ENCODE measurements around the gene TM4SF18. TPM values are rescaled to one million over a fixed set of nuclear protein-coding genes. Genes with fewer than 3 reads are reported as not detected.

TM4SF18 gene
- total and polyA plus RNA-seq, 5 donors: 2.9 to 6.1 (median 4.5) TPM

DNA sequence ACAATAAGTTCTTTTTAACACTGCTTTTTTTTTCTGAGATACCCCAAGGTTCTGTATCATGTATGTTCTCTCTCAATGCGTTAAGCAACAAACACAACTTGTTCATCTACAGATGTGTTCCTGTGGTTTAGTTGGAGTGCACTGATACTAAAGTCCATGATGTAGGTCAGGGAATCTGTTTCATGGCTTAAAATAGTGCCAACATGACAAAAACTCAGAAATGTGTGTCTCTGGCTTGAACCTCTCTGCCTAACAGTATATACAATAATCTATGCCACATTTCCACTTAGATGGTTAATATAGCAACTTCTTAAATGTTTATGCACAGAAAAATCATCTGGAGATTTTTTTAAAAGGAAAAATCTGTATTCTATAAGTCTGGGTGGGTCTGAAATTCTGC lies 51.1 kb downstream of the TM4SF18 start:
- no peak for ATAC-seq
- intact Hi-C loops (cut with DNase I): no loop called here
- WGBS: 95% methylated on average over 1 of the region's 1 CpG

DNA sequence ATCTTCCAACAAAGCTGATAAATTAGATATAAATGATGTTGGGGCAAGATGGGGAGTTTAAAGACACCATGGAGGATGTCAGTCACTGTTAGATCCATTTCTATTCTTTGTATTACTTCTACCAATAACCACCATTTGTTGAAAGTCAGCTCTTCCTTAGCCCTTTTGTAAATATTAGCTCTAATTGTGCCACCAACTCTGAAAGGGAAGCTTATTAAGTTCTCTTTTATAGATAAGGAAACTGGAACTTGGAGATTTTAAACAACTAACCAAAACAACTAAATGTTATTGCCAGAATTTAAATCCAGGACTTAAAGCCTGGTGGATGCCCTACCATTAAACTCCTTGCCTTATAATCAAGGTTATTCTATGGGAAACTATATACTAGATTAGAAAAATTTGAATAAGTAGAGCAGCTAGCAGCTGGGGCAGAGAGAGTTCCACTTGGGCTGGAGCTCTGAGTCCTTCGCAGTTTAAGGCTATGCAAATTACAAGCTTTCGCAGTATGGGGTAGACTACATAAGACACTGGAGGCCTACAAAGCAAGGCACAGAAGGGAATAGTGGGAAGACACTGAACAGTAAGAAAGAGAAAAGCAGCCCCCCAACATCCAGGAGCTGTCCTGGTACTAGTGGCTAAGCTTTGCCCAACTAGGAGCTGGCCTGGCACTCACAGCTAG lies 52.6 kb downstream of the TM4SF18 start:
- H3K4me3 ChIP-seq (ENCODE audit: low read length): no peak overlapping the region
- no peaks in the 10 kb centered on the region for H3K4me1 ChIP-seq (ENCODE audit: control insufficient read depth, insufficient read depth, low read length)
- no peak for DNase-seq
- no peak for ATAC-seq
- H3K27ac ChIP-seq (ENCODE audit: low read length): no peak overlapping the region
- no peaks in the 10 kb centered on the region for H3K27me3 ChIP-seq (ENCODE audit: control insufficient read depth, insufficient read depth)
- intact Hi-C loops (cut with DNase I): no loop called here
- WGBS: 93% methylated on average over 2 of the region's 2 CpGs
- H3K9me3 ChIP-seq (ENCODE audit: control insufficient read depth, low read length): no peaks in the 10 kb centered on the region

More for the DNA sequence above, 51.1 kb downstream of the TM4SF18 start:
- no peak overlapping the region for H3K4me3 ChIP-seq (ENCODE audit: low read length)
- no peak overlapping the region for H3K27ac ChIP-seq (ENCODE audit: low read length)
- no peaks in the 10 kb centered on the region for H3K9me3 ChIP-seq (ENCODE audit: control insufficient read depth, low read length)
- H3K27me3 ChIP-seq (ENCODE audit: control insufficient read depth, insufficient read depth): no peaks in the 10 kb centered on the region
- no peak for DNase-seq
- no peaks in the 10 kb centered on the region for H3K4me1 ChIP-seq (ENCODE audit: control insufficient read depth, insufficient read depth, low read length)

DNA sequence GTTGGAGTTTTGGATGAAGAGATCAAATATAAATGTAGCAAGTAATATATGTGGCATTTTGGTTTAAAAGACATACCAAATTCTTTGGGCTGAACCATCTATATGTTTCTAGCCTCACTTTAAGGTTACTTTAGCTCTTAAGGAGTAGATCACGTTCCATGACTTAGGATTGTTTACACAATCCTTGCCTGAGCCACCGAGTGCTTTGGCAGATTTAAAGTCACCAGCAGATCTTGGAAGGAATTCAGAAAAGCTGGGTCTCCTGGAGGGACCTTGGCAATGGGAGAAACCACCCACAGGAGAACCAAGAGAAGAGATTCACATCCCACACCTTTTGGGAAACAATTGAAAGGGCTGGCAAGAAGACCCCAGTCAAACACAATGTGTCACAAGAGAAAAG lies 54.5 kb downstream of the TM4SF18 start:
- ATAC-seq (no peak), DNase-seq (no peak)
- H3K4me3 ChIP-seq (ENCODE audit: low read length): no peak overlapping the region
- no peaks in the 10 kb centered on the region for H3K27me3 ChIP-seq (ENCODE audit: control insufficient read depth, insufficient read depth)
- H3K27ac ChIP-seq (ENCODE audit: low read length): no peak overlapping the region
- H3K9me3 ChIP-seq (ENCODE audit: control insufficient read depth, low read length): no peaks in the 10 kb centered on the region
- no peaks in the 10 kb centered on the region for H3K4me1 ChIP-seq (ENCODE audit: control insufficient read depth, insufficient read depth, low read length)
- WGBS: 70% methylated on average over 2 of the region's 2 CpGs
- intact Hi-C loops (cut with DNase I): loop anchor here in 2 of 4 donors (10.0 kb wide), 2 partner anchors 324 to 414 kb away; partner anchors contain the start of gene CPA3 (in 1 of the 2)

DNA sequence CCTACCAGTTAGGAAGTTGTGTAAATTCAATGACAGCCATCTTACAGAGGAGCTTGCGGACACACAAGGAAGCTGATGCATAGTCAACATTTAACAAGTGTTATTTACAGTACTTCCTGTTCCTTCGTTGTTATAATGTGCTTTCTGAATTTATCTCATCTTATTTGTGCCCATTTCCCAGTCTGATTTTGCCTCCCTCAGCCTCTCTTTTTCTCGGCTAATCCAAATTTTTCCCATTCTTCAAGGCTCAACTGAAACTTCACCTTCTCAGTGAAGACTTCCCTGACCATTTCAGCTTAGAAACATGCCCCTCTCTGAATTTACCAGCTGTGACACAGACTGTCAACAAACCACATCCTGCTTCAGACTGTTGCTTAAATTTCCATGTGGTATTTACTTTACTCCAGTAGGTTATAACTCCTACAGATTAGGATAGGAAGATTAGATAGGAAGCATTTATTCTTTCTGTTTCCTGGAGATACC lies 56.1 kb downstream of the TM4SF18 start:
- no peak overlapping the region for H3K27ac ChIP-seq (ENCODE audit: low read length)
- intact Hi-C loops (cut with DNase I): loop anchor here in 2 of 4 donors (10.0 kb wide), 2 partner anchors 323 to 413 kb away; partner anchors contain the start of gene CPA3 (in 1 of the 2)
- no peaks in the 10 kb centered on the region for H3K27me3 ChIP-seq (ENCODE audit: control insufficient read depth, insufficient read depth)
- 58% methylated on average over 3 of the region's 3 CpGs for WGBS
- H3K4me1 ChIP-seq (ENCODE audit: control insufficient read depth, insufficient read depth, low read length): no peaks in the 10 kb centered on the region
- H3K9me3 ChIP-seq (ENCODE audit: control insufficient read depth, low read length): no peaks in the 10 kb centered on the region
- ATAC-seq (peak in 1 of 2 donors; percentile 83), DNase-seq (no peak)
- no peak overlapping the region for H3K4me3 ChIP-seq (ENCODE audit: low read length)

DNA sequence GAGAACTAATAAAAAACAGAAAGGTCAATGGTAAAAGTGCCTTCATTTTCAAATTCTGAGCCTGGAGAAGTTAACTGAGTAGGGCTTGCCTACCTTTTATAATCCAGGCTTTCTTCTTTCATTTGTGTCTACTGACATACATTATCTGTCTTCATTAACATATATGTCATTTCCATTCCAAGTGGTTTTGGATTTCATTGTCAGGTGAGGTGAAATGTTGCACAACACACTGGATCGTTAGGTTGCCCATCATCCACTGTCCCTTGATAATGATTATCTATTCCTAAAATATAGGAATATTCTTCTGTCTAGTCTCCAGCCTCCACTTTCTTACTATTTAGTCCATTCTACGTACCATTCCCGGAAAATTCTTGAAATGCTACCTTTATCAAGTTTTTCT lies 56.8 kb downstream of the TM4SF18 start:
- Histone ChIP-seq H3K9me3 (ENCODE audit: control insufficient read depth, low read length) (no peaks in the 10 kb centered on the region), H3K4me1 (ENCODE audit: control insufficient read depth, insufficient read depth, low read length) (no peaks in the 10 kb centered on the region), H3K4me3 (ENCODE audit: low read length) (no peak overlapping the region), H3K27ac (ENCODE audit: low read length) (no peak overlapping the region), H3K27me3 (ENCODE audit: control insufficient read depth, insufficient read depth) (no peaks in the 10 kb centered on the region)
- intact Hi-C loops (cut with DNase I): loop anchor here in 2 of 4 donors (10.0 kb wide), 2 partner anchors 322 to 412 kb away; partner anchors contain the start of gene CPA3 (in 1 of the 2)
- 93% methylated on average over 3 of the region's 3 CpGs for WGBS
- ATAC-seq: no peak
- DNase-seq: no peak

DNA sequence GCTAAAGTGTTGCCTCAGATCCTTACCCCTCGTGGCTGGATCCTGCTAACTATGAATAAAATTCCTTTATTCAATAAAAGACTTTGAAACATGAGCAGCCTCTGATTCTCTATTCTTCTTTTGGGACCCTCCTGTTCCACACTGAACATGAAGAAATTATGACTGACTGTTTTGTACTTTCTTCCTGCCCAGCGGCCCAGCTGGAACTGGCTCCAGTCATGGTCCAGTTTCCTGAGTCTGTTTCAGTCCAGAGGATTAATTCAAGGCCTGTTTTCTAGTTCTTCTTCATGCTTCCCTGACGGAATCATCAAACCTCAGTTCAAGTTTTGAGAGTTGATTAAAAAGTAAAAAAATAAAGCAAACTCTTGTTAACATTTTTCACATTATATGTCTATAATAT lies 59.2 kb downstream of the TM4SF18 start:
- ATAC-seq (peak; percentile 39 to 55), DNase-seq (no peak)
- no peak overlapping the region for H3K4me3 ChIP-seq (ENCODE audit: low read length)
- WGBS: 50% methylated on average over 3 of the region's 3 CpGs
- H3K9me3 ChIP-seq (ENCODE audit: control insufficient read depth, low read length): no peaks in the 10 kb centered on the region
- intact Hi-C loops (cut with DNase I): loop anchor here in 3 of 4 donors (5.0 to 10.0 kb wide), 5 partner anchors 147 to 409 kb away; partner anchors contain the start of genes CPA3 (in 1 of the 3) and HPS3 (in 1 of the 3)
- no peak overlapping the region for H3K27ac ChIP-seq (ENCODE audit: low read length)
- H3K4me1 ChIP-seq (ENCODE audit: control insufficient read depth, insufficient read depth, low read length): no peaks in the 10 kb centered on the region
- no peaks in the 10 kb centered on the region for H3K27me3 ChIP-seq (ENCODE audit: control insufficient read depth, insufficient read depth)

DNA sequence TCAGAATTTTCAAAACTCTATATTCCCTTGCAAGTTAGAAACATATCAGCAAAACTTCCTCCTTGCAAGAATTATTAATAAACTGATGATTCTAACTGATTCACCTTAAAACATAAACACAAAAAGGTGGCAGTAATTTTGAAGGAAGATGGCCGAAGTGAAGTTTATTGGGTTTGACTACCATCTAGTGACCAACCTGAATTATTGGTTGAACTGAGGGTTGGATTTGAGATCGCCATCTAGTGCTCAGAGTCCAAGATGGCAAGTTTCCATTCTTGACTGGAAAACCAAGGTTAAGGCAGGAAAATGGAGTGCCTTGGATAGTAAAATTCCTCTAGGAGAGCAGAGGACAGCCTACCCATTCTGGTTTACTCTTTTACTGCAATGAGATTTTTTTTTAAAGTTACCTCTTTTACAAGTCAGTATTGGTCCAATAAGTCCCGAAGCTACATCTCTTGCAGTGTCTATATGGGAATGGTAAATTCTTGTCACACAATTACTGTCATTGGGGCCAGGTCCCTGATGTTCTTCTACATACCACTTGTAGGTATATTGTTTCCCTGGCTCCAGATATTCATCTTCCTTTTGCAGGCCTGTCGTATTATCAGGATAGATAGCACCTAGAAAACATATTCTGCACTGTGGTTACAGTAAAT lies 60.2 kb downstream of the TM4SF18 start:
- ATAC-seq (peak; percentile 78 to 82), DNase-seq (no peak)
- Histone ChIP-seq H3K27me3 (ENCODE audit: control insufficient read depth, insufficient read depth) (no peaks in the 10 kb centered on the region), H3K4me3 (ENCODE audit: low read length) (no peak overlapping the region), H3K9me3 (ENCODE audit: control insufficient read depth, low read length) (no peaks in the 10 kb centered on the region), H3K4me1 (ENCODE audit: control insufficient read depth, insufficient read depth, low read length) (no peaks in the 10 kb centered on the region), H3K27ac (ENCODE audit: low read length) (no peak overlapping the region)
- intact Hi-C loops (cut with DNase I): loop anchor here (2.0 to 10.0 kb wide), 8 partner anchors 146 to 408 kb away; partner anchors contain the start of genes CPA3 (in 1 of the 4) and HPS3 (in 1 of the 4)
- WGBS: 39% methylated on average over 4 of the region's 4 CpGs

DNA sequence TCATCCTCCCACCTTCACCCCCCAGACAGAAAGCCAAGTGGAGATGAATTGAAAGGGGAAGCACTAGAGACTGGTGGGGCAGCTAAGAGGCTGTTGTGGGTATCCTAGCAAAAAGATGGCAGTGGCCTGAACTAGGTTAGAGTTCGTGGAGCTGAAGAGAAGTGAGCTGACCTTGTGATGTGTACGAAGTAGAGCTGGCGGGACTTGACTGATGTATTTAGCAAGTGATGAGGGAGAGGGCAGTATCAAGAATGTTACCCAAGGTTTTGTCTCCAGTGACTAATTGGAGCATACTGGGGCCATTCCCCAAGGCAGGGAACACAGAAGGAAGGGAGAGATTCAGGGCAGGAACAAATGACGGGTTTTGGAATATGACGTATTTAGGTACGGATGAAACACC lies 61.8 kb downstream of the TM4SF18 start:
- no peak overlapping the region for H3K4me3 ChIP-seq (ENCODE audit: low read length)
- H3K9me3 ChIP-seq (ENCODE audit: control insufficient read depth, low read length): no peaks in the 10 kb centered on the region
- H3K27me3 ChIP-seq (ENCODE audit: control insufficient read depth, insufficient read depth): no peaks in the 10 kb centered on the region
- intact Hi-C loops (cut with DNase I): loop anchor here (2.0 to 10.0 kb wide), 8 partner anchors 144 to 407 kb away; partner anchors contain the start of genes CPA3 (in 1 of the 4) and HPS3 (in 1 of the 4)
- DNase-seq (no peak), ATAC-seq (no peak)
- WGBS: 85% methylated on average over 6 of the region's 6 CpGs
- H3K4me1 ChIP-seq (ENCODE audit: control insufficient read depth, insufficient read depth, low read length): no peaks in the 10 kb centered on the region
- H3K27ac ChIP-seq (ENCODE audit: low read length): no peak overlapping the region

DNA sequence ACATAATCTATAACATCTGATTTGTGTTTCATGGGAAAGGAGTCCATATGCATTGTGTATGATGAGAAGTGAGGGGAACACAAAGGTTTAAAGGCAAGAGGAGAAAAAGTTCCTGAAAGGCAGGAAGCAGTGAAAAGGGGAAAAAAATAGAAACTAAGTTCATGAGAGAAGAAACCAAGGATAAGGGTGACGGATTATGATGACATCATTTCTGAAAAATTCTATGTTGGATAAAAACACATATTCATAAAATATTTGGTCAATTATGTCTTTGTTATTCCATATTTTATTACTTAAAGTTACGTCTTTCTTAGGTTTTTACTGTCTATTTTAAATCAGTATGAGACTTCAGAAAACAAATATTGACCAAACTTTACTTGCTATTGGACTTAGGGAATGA lies 63.3 kb downstream of the TM4SF18 start:
- H3K27me3 ChIP-seq (ENCODE audit: control insufficient read depth, insufficient read depth): no peaks in the 10 kb centered on the region
- no peaks in the 10 kb centered on the region for H3K9me3 ChIP-seq (ENCODE audit: control insufficient read depth, low read length)
- H3K4me3 ChIP-seq (ENCODE audit: low read length): no peak overlapping the region
- WGBS: 50% methylated on average over 2 of the region's 2 CpGs
- DNase-seq: no peak
- H3K4me1 ChIP-seq (ENCODE audit: control insufficient read depth, insufficient read depth, low read length): no peaks in the 10 kb centered on the region
- no peak for ATAC-seq
- H3K27ac ChIP-seq (ENCODE audit: low read length): no peak overlapping the region
- intact Hi-C loops (cut with DNase I): loop anchor here in 3 of 4 donors (5.0 to 10.0 kb wide), 5 partner anchors 143 to 405 kb away; partner anchors contain the start of genes CPA3 (in 1 of the 3) and HPS3 (in 1 of the 3)

DNA sequence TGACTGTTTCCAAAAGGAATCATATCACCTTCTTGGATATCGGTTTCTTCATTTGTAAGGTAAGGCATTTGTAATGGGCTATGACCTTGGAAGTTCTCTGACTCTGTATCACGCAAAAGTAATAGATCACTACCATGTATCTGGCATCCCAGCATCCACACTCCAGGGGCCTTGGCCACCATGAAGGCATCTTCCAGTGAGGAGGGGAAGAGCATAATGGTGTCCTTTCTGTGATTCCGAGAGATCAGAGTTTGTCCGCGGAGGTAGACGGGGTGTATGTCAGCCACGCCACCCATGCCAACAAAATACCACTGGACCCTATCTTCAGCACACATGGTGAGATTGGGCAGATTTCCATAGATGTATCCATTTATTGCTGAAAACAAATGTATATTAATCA lies 63.7 kb downstream of the TM4SF18 start:
- 96% methylated on average over 7 of the region's 7 CpGs for WGBS
- intact Hi-C loops (cut with DNase I): loop anchor here in 3 of 4 donors (5.0 to 10.0 kb wide), 5 partner anchors 142 to 405 kb away; partner anchors contain the start of genes CPA3 (in 1 of the 3) and HPS3 (in 1 of the 3)

More for the DNA sequence above, 63.7 kb downstream of the TM4SF18 start:
- Histone ChIP-seq H3K27ac (ENCODE audit: low read length) (no peak overlapping the region), H3K4me1 (ENCODE audit: control insufficient read depth, insufficient read depth, low read length) (no peaks in the 10 kb centered on the region), H3K4me3 (ENCODE audit: low read length) (no peak overlapping the region), H3K27me3 (ENCODE audit: control insufficient read depth, insufficient read depth) (no peaks in the 10 kb centered on the region), H3K9me3 (ENCODE audit: control insufficient read depth, low read length) (no peaks in the 10 kb centered on the region)
- ATAC-seq (no peak), DNase-seq (no peak)

Measured in right cardiac atrium (tissue), 5 donors.